BJ (cell line): ENCODE data around the gene PDCD4. TPM values are rescaled to one million over a fixed set of nuclear protein-coding genes. Genes with fewer than 3 reads are reported as not detected.

Experiments
- CTCF ChIA-PET: fragments of 350-600 bp; formaldehyde crosslinking; extraction: SDS; loops from one replicate; lab custom pipeline; 2021; ENCODE audit warnings: antibody characterized with exemption, inconsistent platforms; lab: Yijun Ruan, JAX
- POLR2A ChIA-PET: fragments of 300-600 bp; sonication (Branson Sonifier 250); formaldehyde crosslinking; extraction: SDS; loops from one replicate; lab custom pipeline; 2021; ENCODE audit warnings: antibody characterized with exemption; lab: Charles Lee
- DNase-seq: peaks from one replicate; pipeline ENCODE4 v3.0.0-alpha.2; 2011; ENCODE audit warnings: low read depth
- H3K27me3 ChIP-seq: 2 replicates; pipeline ENCODE4 v1.6.0; 2011; ENCODE audit warnings: low read length; ENCODE audit not compliant: control insufficient read depth, insufficient read depth
- H3K36me3 ChIP-seq: 2 replicates; pipeline ENCODE4 v1.5.1; 2011; ENCODE audit warnings: low read length; ENCODE audit not compliant: control insufficient read depth, insufficient read depth
- H3K4me3 ChIP-seq: 2 replicates; pipeline ENCODE4 v1.5.1; 2011; ENCODE audit warnings: low read depth, mild to moderate bottlenecking, control low read depth, low read length
- polyA plus RNA-seq: library from polyadenylated mRNA; depleted of rRNA; stranded (reverse); fragments of >200 nt; gene quantifications from 2 replicates; pipeline ENCODE4 v1.2.3, GENCODE V29; 2011
- TF ChIP-seq, protein P1 (sequence below): IDR thresholded peaks from 2 replicates; pipeline ENCODE4 v1.5.1; 2011; ENCODE audit warnings: low read depth, mild to moderate bottlenecking, control low read depth, inconsistent platforms, low read length, moderate library complexity; ENCODE audit not compliant: insufficient read depth

The PDCD4 gene
- polyA plus RNA-seq, 1 experiment: 22.0 TPM

DNA sequence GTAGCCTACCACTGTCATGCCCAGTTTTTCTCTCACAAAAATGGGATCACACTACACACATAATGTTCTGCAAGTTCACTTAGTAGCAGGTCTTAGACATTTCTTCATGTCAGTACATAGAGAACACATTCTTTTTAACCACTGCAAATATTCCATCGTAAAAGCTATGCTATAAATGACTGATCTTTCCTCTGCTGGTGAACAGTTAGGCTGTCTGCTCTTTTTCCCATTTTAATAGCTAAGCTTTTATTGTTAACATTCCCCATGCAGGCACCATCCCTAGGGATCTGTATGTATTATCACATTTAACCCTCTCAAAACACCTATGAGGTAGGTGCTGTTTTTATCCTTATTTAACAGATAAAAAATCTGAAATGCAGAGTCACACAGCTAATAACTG lies 46.2 kb upstream of the PDCD4 start:
- H3K36me3 ChIP-seq: no peaks in the 10 kb centered on the region
- TF ChIP-seq, protein P1, sequence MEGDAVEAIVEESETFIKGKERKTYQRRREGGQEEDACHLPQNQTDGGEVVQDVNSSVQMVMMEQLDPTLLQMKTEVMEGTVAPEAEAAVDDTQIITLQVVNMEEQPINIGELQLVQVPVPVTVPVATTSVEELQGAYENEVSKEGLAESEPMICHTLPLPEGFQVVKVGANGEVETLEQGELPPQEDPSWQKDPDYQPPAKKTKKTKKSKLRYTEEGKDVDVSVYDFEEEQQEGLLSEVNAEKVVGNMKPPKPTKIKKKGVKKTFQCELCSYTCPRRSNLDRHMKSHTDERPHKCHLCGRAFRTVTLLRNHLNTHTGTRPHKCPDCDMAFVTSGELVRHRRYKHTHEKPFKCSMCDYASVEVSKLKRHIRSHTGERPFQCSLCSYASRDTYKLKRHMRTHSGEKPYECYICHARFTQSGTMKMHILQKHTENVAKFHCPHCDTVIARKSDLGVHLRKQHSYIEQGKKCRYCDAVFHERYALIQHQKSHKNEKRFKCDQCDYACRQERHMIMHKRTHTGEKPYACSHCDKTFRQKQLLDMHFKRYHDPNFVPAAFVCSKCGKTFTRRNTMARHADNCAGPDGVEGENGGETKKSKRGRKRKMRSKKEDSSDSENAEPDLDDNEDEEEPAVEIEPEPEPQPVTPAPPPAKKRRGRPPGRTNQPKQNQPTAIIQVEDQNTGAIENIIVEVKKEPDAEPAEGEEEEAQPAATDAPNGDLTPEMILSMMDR: no peak
- ChIA-PET CTCF (interaction anchor here (0.7 to 1.3 kb wide), 4 partner anchors 12 to 518 kb away, joined by 3 read pairs; no protein-coding TSS in a partner anchor), POLR2A (interaction anchor here (0.6 kb wide), 1 partner anchor 1326 kb away, joined by 3 read pairs; no protein-coding TSS in a partner anchor)
- no peak overlapping the region for H3K4me3 ChIP-seq
- peaks cover 6% of the 10 kb centered on the region for H3K27me3 ChIP-seq
- no peak for DNase-seq

DNA sequence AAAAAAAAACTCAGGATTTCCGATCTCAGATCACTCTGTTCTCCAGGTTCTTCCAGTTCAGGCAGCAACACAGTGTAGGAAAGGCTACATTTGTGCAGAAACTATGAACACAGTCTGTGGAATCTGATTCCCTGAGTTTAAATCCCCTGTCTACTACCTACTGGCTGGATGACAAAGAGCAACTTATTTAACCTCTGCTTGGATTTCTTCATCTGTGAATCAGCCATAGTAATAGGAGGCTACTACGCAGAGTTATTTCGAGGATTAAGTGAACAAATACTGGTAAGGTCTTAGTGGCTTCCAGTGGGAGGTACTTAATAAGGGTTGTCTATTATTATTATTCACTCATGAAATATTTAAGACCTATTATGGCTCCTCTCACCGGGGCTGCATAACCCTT lies 44.3 kb upstream of the PDCD4 start:
- ChIA-PET POLR2A (no interaction called here), CTCF (interaction anchor here (1.1 kb wide), 1 partner anchor 25 kb away, joined by 3 read pairs; no protein-coding TSS in a partner anchor)
- TF ChIP-seq, protein P1: no peak
- DNase-seq: no peak
- H3K4me3 ChIP-seq: no peak overlapping the region
- no peaks in the 10 kb centered on the region for H3K36me3 ChIP-seq
- peaks cover 3% of the 10 kb centered on the region for H3K27me3 ChIP-seq

DNA sequence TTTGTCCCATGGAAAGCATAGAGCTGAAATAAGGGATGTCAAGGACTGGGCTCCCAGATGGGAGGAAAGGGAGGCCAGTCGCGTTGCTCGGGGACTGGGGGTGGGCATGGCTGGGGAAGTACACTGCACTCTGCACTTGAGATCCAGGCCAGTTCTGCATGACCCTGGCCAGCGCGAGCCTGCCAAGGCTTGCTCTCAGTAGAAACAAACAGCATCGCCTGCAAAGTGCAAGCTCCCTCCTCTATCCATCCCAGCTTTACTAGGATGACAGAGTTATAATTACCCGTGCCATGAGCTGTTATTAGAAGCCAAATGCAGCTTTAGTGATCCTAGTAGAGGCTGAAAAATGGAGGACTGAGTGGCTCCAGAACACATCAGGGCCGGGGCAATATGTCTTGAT lies 43.9 kb upstream of the PDCD4 start:
- no peaks in the 10 kb centered on the region for H3K36me3 ChIP-seq
- no peak for DNase-seq
- TF ChIP-seq, protein P1: no peak
- POLR2A ChIA-PET: no interaction called here
- CTCF ChIA-PET: interaction anchor here (1.1 kb wide), 1 partner anchor 25 kb away, joined by 3 read pairs; no protein-coding TSS in a partner anchor
- no peak overlapping the region for H3K4me3 ChIP-seq
- peaks cover 2% of the 10 kb centered on the region for H3K27me3 ChIP-seq

DNA sequence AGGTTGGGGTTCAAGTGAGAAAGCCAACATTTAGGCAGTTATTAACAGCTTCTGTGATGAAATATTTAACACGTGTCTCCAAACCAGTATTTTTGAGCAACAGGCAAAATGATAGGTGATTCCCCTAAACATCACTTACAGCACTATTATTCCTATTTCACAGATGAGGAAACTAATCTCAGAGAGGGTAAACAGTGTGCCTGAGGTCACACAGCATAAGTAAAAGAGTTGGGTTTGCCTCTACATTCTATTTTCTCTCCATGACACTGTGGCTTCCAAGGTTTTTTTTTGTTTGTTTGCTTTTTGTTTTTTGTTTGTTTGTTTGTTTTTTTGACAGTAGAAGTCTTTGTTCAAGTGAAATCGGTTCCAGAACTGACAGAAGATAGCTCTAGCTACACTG lies 43.2 kb upstream of the PDCD4 start:
- TF ChIP-seq, protein P1: no peak
- Histone ChIP-seq H3K27me3 (peaks cover 2% of the 10 kb centered on the region), H3K4me3 (no peak overlapping the region), H3K36me3 (no peaks in the 10 kb centered on the region)
- CTCF ChIA-PET: interaction anchor here (1.1 kb wide), 1 partner anchor 26 kb away, joined by 3 read pairs; no protein-coding TSS in a partner anchor
- POLR2A ChIA-PET: no interaction called here
- no peak for DNase-seq

DNA sequence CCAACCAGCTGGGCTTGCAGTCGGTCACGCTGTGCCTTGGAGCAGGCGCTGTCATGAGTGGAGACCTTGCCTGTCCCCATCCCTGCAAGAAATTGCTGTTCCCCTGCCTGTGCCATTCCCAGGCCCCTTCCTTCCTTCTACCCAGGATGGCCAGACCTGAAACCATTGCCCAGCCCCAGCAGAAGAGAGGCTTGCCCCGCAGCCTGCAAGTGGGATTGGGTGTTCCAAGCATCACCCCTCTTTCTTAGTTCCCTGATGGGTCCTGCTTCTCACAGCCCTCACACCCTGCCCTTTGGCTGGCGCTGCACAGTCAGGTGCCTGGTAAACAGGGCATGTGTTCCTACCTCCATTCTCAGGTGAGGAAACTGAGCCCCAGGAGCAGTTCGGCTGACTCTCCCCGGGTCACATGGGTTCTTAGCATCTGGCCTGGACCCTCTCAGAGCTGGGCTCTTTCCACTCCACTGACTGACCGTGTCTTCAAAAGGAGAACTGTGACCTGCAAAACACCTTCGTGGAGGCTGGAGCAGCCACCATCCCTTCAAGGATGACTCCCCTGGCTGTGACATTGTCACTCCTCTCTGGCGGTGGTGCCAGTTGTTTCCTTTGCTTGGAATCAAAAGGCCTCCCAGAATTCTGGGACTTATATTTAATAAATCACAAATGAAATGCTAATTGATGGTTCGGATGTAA lies 41.9 kb upstream of the PDCD4 start:
- CTCF ChIA-PET: no interaction called here
- DNase-seq: no peak
- H3K4me3 ChIP-seq: no peak overlapping the region
- no peaks in the 10 kb centered on the region for H3K36me3 ChIP-seq
- TF ChIP-seq, protein P1: no peak
- POLR2A ChIA-PET: no interaction called here
- H3K27me3 ChIP-seq: peaks cover 2% of the 10 kb centered on the region
